HepG2 (cell line): ENCODE measurements around the gene NET1. TPM values are rescaled to one million over a fixed set of nuclear protein-coding genes. Genes with fewer than 3 reads are reported as not detected.

Experiments used
- ADNP ChIP-seq: sonication (generic); formaldehyde crosslinking; IDR thresholded peaks from 2 replicates; pipeline ENCODE4 v1.4.0; 2020; ENCODE audit warnings: missing genetic modification reagents
- GTF3A ChIP-seq: sonication (generic); formaldehyde crosslinking; conservative IDR thresholded peaks from 2 replicates; pipeline ENCODE4 v1.4.0; 2020; ENCODE audit warnings: mild to moderate bottlenecking, missing genetic modification reagents
- KDM1A ChIP-seq: IDR thresholded peaks from 2 replicates; pipeline ENCODE4 v1.6.1; 2016; ENCODE audit warnings: missing compliant biosample characterization
- NFYB ChIP-seq: sonication (generic); formaldehyde crosslinking; IDR thresholded peaks from 2 replicates; pipeline ENCODE4 v1.4.0; 2020; ENCODE audit warnings: missing genetic modification reagents
- POLR2AphosphoS2 ChIP-seq: IDR thresholded peaks from 2 replicates; pipeline ENCODE4 v1.6.1; 2011; ENCODE audit warnings: low read depth, low read length, improper control_type of control experiment
- RBAK ChIP-seq: sonication (generic); formaldehyde crosslinking; IDR thresholded peaks from 2 replicates; pipeline ENCODE4 v1.5.1; 2020; ENCODE audit warnings: mild to moderate bottlenecking, missing genetic modification reagents
- RBFOX2 ChIP-seq: fragments of 200-400 bp; formaldehyde crosslinking; IDR thresholded peaks from 2 replicates; pipeline ENCODE4 v1.6.1; 2017; ENCODE audit warnings: low read depth, mild to moderate bottlenecking, low read length
- RORA ChIP-seq: sonication (generic); formaldehyde crosslinking; IDR thresholded peaks from 2 replicates; pipeline ENCODE4 v1.5.0; 2020; ENCODE audit warnings: mild to moderate bottlenecking, missing genetic modification reagents, moderate library complexity
- SIN3A ChIP-seq: IDR thresholded peaks from 2 replicates; pipeline ENCODE4 v1.6.1; 2011; ENCODE audit warnings: low read depth, mild to moderate bottlenecking, control low read depth, low read length, borderline replicate concordance
- SMARCC2 ChIP-seq: fragments of 450-650 bp; IDR thresholded peaks from 2 replicates; pipeline ENCODE4 v1.6.1; 2017; ENCODE audit warnings: antibody characterized with exemption, mild to moderate bottlenecking
- TEAD3 ChIP-seq: optimal IDR thresholded peaks from 2 replicates; pipeline ENCODE3; 2016; ENCODE audit warnings: borderline replicate concordance
- ZBTB8A ChIP-seq: sonication (generic); formaldehyde crosslinking; IDR thresholded peaks from 2 replicates; pipeline ENCODE4 v1.4.0; 2020; ENCODE audit warnings: mild to moderate bottlenecking, low read depth, missing genetic modification reagents, borderline replicate concordance
- ZEB1 ChIP-seq: IDR thresholded peaks from 2 replicates; pipeline ENCODE4 v1.6.1; 2012; ENCODE audit warnings: mild to moderate bottlenecking, low read depth, inconsistent platforms; ENCODE audit not compliant: insufficient replicate concordance
- ZMYM2 ChIP-seq: sonication (generic); formaldehyde crosslinking; IDR thresholded peaks from 2 replicates; pipeline ENCODE4 v1.8.0; 2022; ENCODE audit warnings: mild to moderate bottlenecking, missing genetic modification reagents
- ZNF260 ChIP-seq: sonication (generic); formaldehyde crosslinking; IDR thresholded peaks from 2 replicates; pipeline ENCODE4 v1.4.0; 2020; ENCODE audit warnings: missing genetic modification reagents, low read depth, mild to moderate bottlenecking, borderline replicate concordance
- ZNF329 ChIP-seq: sonication (generic); formaldehyde crosslinking; IDR thresholded peaks from 2 replicates; pipeline ENCODE4 v1.9.0; 2021; ENCODE audit warnings: low read depth, mild to moderate bottlenecking, missing genetic modification reagents
- ZNF605 ChIP-seq: sonication (generic); formaldehyde crosslinking; IDR thresholded peaks from 2 replicates; pipeline ENCODE4 v1.8.0; 2022; ENCODE audit warnings: mild to moderate bottlenecking, missing genetic modification reagents
- ZNF724P ChIP-seq: sonication (generic); formaldehyde crosslinking; IDR thresholded peaks from 2 replicates; pipeline ENCODE4 v1.8.0; 2022; ENCODE audit warnings: missing genetic modification reagents, borderline replicate concordance
- ZNF816 ChIP-seq: sonication (generic); formaldehyde crosslinking; IDR thresholded peaks from 2 replicates; pipeline ENCODE4 v1.8.0; 2022; ENCODE audit warnings: missing genetic modification reagents, mild to moderate bottlenecking, borderline replicate concordance
- polyA plus RNA-seq, 8 experiments: library from polyadenylated mRNA; depleted of rRNA in 3 of 8; stranded (reverse) in 7 of 8; unstranded in 1 of 8; fragments of >200 nt; fragmentation: Illumina TruSeq in 4 of 8; extraction: Trizol in 4 of 8; gene quantifications; 2 replicates each; pipeline versions ENCODE4 v1.2.1 to v1.2.3, GENCODE V29; 2011 to 2016; ENCODE audit warnings: low read depth in 4 of 8, missing spikeins in 1 of 8, mixed read lengths in 1 of 8; ENCODE audit not compliant: insufficient read depth in 1 of 8
- total RNA-seq, 5 experiments: library from RNA; depleted of rRNA; stranded (reverse); fragments of >200 nt; fragmentation: Illumina TruSeq; extraction: Trizol; gene quantifications; 2 replicates each; pipeline ENCODE4 v1.2.3, GENCODE V29; 2016; ENCODE audit warnings: low read depth in 1 of 5
- TF ChIP-seq, protein P1 (sequence below): sonication (generic); formaldehyde crosslinking; IDR thresholded peaks from 2 replicates; pipeline ENCODE4 v1.5.1; 2020; ENCODE audit warnings: missing genetic modification reagents, mild to moderate bottlenecking, borderline replicate concordance
- TF ChIP-seq, protein P2 (sequence below): IDR thresholded peaks from 2 replicates; pipeline ENCODE4 v1.6.1; 2016
- TF ChIP-seq, protein P3 (sequence below): sonication (generic); formaldehyde crosslinking; IDR thresholded peaks from 2 replicates; pipeline ENCODE4 v1.5.0; 2020; ENCODE audit warnings: mild to moderate bottlenecking, missing genetic modification reagents
- TF ChIP-seq, protein P4 (sequence below): fragments of 450-650 bp; IDR thresholded peaks from 2 replicates; pipeline ENCODE4 v1.6.1; 2016

The NET1 gene
- total and polyA plus RNA-seq, 2 of the 13 experiments (the other 11 are each of a cell fraction or from before 2014, with no cell fraction given), result 48.1 to 65.8 TPM

DNA sequence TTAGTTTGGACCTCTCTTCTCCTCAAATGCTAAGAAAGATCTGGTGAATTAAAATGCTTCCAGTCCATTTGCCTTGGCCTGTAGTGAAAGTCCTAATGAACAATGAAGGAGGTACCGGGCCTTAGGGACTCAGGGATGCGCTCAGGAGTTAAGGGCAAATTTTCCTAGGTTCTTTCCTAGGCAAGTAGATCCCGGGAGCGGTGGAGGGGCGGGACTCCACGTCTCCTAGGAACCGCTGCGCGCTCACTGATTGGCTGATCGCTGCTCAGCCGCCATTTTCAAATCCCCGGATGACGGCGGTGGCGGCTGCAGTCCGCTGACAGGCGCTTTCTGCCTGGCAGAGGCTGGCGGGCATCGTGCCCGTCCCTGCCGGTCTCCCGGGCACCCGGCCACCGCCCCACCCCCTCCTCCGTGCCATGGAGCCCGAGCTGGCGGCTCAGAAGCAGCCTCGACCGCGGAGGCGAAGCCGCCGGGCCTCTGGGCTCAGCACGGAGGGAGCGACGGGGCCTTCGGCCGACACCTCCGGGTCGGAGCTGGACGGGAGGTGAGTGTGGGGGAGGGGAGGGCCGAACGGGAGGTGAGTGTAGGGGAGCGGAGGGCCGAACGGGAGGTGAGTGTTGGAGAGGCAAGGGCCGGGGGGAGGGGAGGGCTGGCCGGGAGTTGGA lies at the start of gene NET1 (continued):
- TF ChIP-seq, protein P1, sequence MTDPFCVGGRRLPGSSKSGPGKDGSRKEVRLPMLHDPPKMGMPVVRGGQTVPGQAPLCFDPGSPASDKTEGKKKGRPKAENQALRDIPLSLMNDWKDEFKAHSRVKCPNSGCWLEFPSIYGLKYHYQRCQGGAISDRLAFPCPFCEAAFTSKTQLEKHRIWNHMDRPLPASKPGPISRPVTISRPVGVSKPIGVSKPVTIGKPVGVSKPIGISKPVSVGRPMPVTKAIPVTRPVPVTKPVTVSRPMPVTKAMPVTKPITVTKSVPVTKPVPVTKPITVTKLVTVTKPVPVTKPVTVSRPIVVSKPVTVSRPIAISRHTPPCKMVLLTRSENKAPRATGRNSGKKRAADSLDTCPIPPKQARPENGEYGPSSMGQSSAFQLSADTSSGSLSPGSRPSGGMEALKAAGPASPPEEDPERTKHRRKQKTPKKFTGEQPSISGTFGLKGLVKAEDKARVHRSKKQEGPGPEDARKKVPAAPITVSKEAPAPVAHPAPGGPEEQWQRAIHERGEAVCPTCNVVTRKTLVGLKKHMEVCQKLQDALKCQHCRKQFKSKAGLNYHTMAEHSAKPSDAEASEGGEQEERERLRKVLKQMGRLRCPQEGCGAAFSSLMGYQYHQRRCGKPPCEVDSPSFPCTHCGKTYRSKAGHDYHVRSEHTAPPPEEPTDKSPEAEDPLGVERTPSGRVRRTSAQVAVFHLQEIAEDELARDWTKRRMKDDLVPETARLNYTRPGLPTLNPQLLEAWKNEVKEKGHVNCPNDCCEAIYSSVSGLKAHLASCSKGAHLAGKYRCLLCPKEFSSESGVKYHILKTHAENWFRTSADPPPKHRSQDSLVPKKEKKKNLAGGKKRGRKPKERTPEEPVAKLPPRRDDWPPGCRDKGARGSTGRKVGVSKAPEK (CRISPR knock-in tag), result no peak
- TF ChIP-seq KDM1A (CRISPR knock-in tag) (no peak), RBFOX2 (peak; percentile 74), NFYB (CRISPR knock-in tag) (peak; percentile 87), ZNF260 (no peak), ZMYM2 (CRISPR knock-in tag) (no peak), SMARCC2 (no peak), RBAK (CRISPR knock-in tag) (no peak), RORA (CRISPR knock-in tag) (no peak), GTF3A (CRISPR knock-in tag) (no peak), TEAD3 (CRISPR knock-in tag) (peak; percentile 28), ZNF605 (no peak), ZEB1 (no peak), ZNF816 (CRISPR knock-in tag) (no peak), POLR2AphosphoS2 (no peak), ADNP (CRISPR knock-in tag) (no peak), ZNF329 (CRISPR knock-in tag) (no peak), ZBTB8A (no peak), ZNF724P (CRISPR knock-in tag) (peak; percentile 60; the same call in 1 of the 2 replicates), SIN3A (peak; percentile 99)
- TF ChIP-seq, protein P2, sequence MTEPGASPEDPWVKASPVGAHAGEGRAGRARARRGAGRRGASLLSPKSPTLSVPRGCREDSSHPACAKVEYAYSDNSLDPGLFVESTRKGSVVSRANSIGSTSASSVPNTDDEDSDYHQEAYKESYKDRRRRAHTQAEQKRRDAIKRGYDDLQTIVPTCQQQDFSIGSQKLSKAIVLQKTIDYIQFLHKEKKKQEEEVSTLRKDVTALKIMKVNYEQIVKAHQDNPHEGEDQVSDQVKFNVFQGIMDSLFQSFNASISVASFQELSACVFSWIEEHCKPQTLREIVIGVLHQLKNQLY (CRISPR knock-in tag), result no peak
- TF ChIP-seq, protein P3, sequence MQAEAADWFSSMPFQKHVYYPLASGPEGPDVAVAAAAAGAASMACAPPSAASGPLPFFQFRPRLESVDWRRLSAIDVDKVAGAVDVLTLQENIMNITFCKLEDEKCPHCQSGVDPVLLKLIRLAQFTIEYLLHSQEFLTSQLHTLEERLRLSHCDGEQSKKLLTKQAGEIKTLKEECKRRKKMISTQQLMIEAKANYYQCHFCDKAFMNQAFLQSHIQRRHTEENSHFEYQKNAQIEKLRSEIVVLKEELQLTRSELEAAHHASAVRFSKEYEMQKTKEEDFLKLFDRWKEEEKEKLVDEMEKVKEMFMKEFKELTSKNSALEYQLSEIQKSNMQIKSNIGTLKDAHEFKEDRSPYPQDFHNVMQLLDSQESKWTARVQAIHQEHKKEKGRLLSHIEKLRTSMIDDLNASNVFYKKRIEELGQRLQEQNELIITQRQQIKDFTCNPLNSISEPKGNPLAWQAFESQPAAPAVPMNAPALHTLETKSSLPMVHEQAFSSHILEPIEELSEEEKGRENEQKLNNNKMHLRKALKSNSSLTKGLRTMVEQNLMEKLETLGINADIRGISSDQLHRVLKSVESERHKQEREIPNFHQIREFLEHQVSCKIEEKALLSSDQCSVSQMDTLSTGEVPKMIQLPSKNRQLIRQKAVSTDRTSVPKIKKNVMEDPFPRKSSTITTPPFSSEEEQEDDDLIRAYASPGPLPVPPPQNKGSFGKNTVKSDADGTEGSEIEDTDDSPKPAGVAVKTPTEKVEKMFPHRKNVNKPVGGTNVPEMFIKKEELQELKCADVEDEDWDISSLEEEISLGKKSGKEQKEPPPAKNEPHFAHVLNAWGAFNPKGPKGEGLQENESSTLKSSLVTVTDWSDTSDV (CRISPR knock-in tag), result no peak
- TF ChIP-seq, protein P4, sequence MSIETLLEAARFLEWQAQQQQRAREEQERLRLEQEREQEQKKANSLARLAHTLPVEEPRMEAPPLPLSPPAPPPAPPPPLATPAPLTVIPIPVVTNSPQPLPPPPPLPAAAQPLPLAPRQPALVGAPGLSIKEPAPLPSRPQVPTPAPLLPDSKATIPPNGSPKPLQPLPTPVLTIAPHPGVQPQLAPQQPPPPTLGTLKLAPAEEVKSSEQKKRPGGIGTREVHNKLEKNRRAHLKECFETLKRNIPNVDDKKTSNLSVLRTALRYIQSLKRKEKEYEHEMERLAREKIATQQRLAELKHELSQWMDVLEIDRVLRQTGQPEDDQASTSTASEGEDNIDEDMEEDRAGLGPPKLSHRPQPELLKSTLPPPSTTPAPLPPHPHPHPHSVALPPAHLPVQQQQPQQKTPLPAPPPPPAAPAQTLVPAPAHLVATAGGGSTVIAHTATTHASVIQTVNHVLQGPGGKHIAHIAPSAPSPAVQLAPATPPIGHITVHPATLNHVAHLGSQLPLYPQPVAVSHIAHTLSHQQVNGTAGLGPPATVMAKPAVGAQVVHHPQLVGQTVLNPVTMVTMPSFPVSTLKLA, result no peak
